ENCODE results near the gene UGT1A8. TPM values are rescaled to one million over a fixed set of nuclear protein-coding genes. Genes with fewer than 3 reads are reported as not detected.

UGT1A8 gene
- total and polyA plus RNA-seq, 2 donors (not counting 3 experiments of a cell fraction or from before 2014, with no cell fraction given), result not detected

DNA sequence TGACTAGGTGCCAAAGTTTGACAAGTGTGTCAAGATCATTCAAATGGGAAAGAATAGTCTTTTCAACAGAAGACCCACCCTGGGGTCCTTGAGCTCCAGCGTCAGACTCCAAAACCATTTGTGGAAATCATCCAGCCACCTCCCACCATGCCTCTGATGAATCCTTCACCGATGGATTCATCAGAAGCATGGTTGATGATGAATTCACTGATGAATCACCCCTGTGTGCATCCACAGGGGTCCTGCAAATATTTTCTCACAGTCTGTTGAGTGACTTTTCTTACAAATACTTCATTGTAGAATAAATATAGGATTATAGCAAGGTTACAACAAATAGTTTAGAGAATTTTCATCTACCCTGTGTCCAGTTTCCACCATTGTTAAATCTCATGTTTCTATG, 58.6 kb downstream of the UGT1A8 start:
- intact Hi-C loops (cut with micrococcal nuclease), result no loop called here
- Histone ChIP-seq H3K27me3 (ENCODE audit: control insufficient read depth in 2 of 2, insufficient read depth in 2 of 2, low read length in 2 of 2) (no peaks in the 10 kb centered on the region), H2AFZ (ENCODE audit: low read depth, low read length) (no peak overlapping the region), H3K36me3 (ENCODE audit: control insufficient read depth in 2 of 2, extremely low read depth in 1 of 2, insufficient read depth in 2 of 2, low read length in 2 of 2) (no peaks in the 10 kb centered on the region), H3K9ac (replicated peaks; ENCODE audit: extremely low read depth, insufficient read depth, low read length) (no peak overlapping the region), H3K4me1 (ENCODE audit: control insufficient read depth, extremely low read depth, insufficient read depth, low read length) (no peaks in the 10 kb centered on the region), H3K27ac (ENCODE audit: insufficient read depth, low read depth, low read length) (no peak overlapping the region), H3K79me2 (ENCODE audit: control insufficient read depth, insufficient read depth, low read length) (no peaks in the 10 kb centered on the region), H3K4me2 (ENCODE audit: insufficient read depth, low read length) (no peak overlapping the region), H3K4me3 (replicated peaks in 1 of 3; ENCODE audit: insufficient read depth in 1 of 3, low read depth in 1 of 3, low read length in 3 of 3) (no peak overlapping the region), H3K9me3 (replicated peaks; ENCODE audit: control insufficient read depth, insufficient read depth, low read length) (no peaks in the 10 kb centered on the region), H4K20me1 (replicated peaks; ENCODE audit: control insufficient read depth, extremely low read depth, insufficient read depth, low read length) (no peaks in the 10 kb centered on the region), H3K9me1 (replicated peaks; ENCODE audit: control insufficient read depth, extremely low read depth, insufficient read depth, low read length) (no peaks in the 10 kb centered on the region)
- DNase-seq (ENCODE audit: low read depth, low spot score) (no peak), FAIRE-seq (no peak)
- CTCF ChIA-PET, result no interaction called here
- POLR2A ChIA-PET, result no interaction called here
- TF ChIP-seq, protein P1, sequence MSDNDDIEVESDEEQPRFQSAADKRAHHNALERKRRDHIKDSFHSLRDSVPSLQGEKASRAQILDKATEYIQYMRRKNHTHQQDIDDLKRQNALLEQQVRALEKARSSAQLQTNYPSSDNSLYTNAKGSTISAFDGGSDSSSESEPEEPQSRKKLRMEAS (IDR thresholded peaks at IDR 0.05; ENCODE audit: insufficient read depth, insufficient read length), result no peak
- no peak for TF ChIP-seq GATA2 (IDR thresholded peaks at IDR 0.05; ENCODE audit: insufficient read depth, insufficient read length, low read depth, low read length)
- TF ChIP-seq, protein P2, sequence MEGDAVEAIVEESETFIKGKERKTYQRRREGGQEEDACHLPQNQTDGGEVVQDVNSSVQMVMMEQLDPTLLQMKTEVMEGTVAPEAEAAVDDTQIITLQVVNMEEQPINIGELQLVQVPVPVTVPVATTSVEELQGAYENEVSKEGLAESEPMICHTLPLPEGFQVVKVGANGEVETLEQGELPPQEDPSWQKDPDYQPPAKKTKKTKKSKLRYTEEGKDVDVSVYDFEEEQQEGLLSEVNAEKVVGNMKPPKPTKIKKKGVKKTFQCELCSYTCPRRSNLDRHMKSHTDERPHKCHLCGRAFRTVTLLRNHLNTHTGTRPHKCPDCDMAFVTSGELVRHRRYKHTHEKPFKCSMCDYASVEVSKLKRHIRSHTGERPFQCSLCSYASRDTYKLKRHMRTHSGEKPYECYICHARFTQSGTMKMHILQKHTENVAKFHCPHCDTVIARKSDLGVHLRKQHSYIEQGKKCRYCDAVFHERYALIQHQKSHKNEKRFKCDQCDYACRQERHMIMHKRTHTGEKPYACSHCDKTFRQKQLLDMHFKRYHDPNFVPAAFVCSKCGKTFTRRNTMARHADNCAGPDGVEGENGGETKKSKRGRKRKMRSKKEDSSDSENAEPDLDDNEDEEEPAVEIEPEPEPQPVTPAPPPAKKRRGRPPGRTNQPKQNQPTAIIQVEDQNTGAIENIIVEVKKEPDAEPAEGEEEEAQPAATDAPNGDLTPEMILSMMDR (IDR thresholded peaks at IDR 0.05; ENCODE audit: extremely low read depth in 1 of 2, insufficient read depth in 1 of 2, low read depth in 1 of 2, low read length in 2 of 2), result no peak
- TF ChIP-seq POLR2A (IDR thresholded peaks at IDR 0.05; ENCODE audit: low read depth, low read length), result no peak
- TF ChIP-seq FOS (IDR thresholded peaks at IDR 0.05; ENCODE audit: borderline replicate concordance, insufficient read depth, low read length), result no peak
- no peak for TF ChIP-seq POLR2AphosphoS5 (IDR thresholded peaks at IDR 0.05; ENCODE audit: insufficient read depth, low read depth, low read length)
- TF ChIP-seq MYC (IDR thresholded peaks at IDR 0.05; ENCODE audit: low read depth, low read length), result no peak
- TF ChIP-seq JUN (IDR thresholded peaks at IDR 0.05; ENCODE audit: borderline replicate concordance, insufficient read depth, insufficient read length, low read depth), result no peak
- TF ChIP-seq EZH2 (IDR thresholded peaks at IDR 0.05; ENCODE audit: borderline replicate concordance, low read depth, low read length, severe bottlenecking), result no peak
- no TSS peak for BruUV-seq (replicated peaks)
- dilution Hi-C loops (cut with MboI; ENCODE audit: extremely low pct_ligation_motif_present, low sequenced_read_pairs), result no loop called here

Measured in endothelial cell of umbilical vein (primary cell).